LNCaP clone FGC (cell line): ENCODE measurements around the gene CITED2.

Source experiments
- DNase-seq: peaks from one replicate; pipeline ENCODE4 v3.0.0-alpha.2; 2011; ENCODE audit warnings: low read depth
- H3K4me3 ChIP-seq: 2 replicates; pipeline ENCODE4 v1.5.1; 2011; ENCODE audit warnings: mild to moderate bottlenecking, low read depth, low read length, control low read depth
- CTCF ChIP-seq: IDR thresholded peaks from 2 replicates; pipeline ENCODE4 v1.5.1; 2012; ENCODE audit warnings: mild to moderate bottlenecking; ENCODE audit not compliant: control insufficient read depth, insufficient read depth; ENCODE audit errors: extremely low read depth

Gene CITED2

GRCh38 chr6:139409026-139409425 is 34.6 kb upstream of the CITED2 start:
- no peak overlapping the region for H3K4me3 ChIP-seq
- DNase-seq, result no peak
- TF ChIP-seq CTCF, result no peak

- no peak overlapping the region for H3K4me3 ChIP-seq
- no peak for DNase-seq
- TF ChIP-seq CTCF, result no peak
These were observed 33.3 kb upstream of the CITED2 start for GRCh38 chr6:139407718-139408222.

- no peak for TF ChIP-seq CTCF
- H3K4me3 ChIP-seq, result no peak overlapping the region
- DNase-seq, result no peak
These were observed 32.3 kb upstream of the CITED2 start for GRCh38 chr6:139406577-139407343.

GRCh38 chr6:139402876-139403386 is 28.5 kb upstream of the CITED2 start:
- H3K4me3 ChIP-seq, result no peak overlapping the region
- DNase-seq, result no peak
- no peak for TF ChIP-seq CTCF

- no peak for TF ChIP-seq CTCF
- no peak for DNase-seq
- H3K4me3 ChIP-seq, result no peak overlapping the region
These were observed 24.2 kb upstream of the CITED2 start for GRCh38 chr6:139398658-139399057.

- H3K4me3 ChIP-seq, result no peak overlapping the region
- no peak for DNase-seq
- no peak for TF ChIP-seq CTCF
These were observed 21.4 kb upstream of the CITED2 start for GRCh38 chr6:139395891-139396301.
